Fibroblast of pulmonary artery (primary cell): Measurements from ENCODE around the gene NTRK1.
A peak's percentile ranks its signal among the peaks of the same experiment; 100 is the strongest.

ENCODE experiments used
- DNase-seq: peaks from one replicate; pipeline ENCODE4 v3.0.0-alpha.2; 2010; ENCODE audit warnings: low read depth
- H3K4me3 ChIP-seq: replicated peaks from 2 replicates; pipeline ENCODE4 v1.5.1; 2011; ENCODE audit warnings: low read depth, mild to moderate bottlenecking, control low read depth, low read length, moderate library complexity
- CTCF ChIP-seq: IDR thresholded peaks from 2 replicates; pipeline ENCODE4 v1.5.1; 2011; ENCODE audit warnings: mild to moderate bottlenecking, control low read depth, low read length, inconsistent platforms; ENCODE audit errors: missing control alignments

NTRK1 gene

DNA sequence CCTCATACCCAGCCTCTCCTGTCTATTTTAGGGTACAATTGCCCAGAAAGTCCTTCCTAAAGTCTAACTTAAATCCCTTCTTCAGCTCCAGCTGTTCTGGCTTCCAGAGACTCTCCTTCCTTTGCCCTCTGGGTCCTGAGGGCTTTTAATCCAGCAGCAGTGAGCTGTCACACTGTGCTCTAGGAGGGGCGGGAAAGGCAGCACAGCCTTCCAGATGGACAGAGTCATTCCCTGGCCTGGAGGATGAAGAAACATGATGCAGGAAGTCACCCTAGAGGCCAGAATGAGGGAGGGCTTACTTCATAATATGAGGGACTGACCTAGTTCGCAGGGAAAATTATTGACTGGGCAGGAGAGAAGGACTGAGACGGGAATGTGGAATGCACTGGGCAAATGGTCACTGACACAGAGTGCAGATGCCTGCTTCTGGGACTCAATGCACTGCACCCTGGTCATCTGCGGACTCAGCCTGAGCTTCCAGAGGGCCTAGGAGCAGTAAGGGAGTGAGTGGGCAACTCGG is 45.3 kb upstream of the NTRK1 start:
- no peak overlapping the region for H3K4me3 ChIP-seq
- TF ChIP-seq CTCF: no peak
- DNase-seq: peak; percentile 83

DNA sequence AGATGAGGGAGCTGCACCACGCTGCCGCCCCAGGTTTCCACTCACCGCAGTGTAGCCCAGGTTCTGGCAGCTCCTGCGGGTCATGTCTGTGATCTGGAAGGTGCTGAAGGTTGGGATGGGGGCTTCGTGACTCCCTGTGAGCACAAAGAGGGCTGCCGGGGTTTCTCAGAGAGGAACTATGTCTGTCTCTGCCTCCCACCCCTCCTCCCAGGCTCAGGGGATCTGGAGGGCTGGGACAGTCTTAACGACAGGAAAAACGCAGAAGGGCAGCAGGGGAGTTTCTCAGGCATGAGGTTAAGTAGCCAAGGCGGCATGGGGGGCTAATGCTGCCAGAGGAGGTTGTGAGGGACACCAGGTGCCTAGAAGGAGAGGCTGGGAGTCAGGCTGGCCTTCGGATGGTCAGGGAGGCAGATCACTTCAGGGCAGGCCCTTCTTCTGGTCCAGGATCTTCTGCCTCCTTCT is 44.7 kb upstream of the NTRK1 start:
- DNase-seq: no peak
- no peak overlapping the region for H3K4me3 ChIP-seq
- no peak for TF ChIP-seq CTCF

GRCh38 chr1:156816561-156817328 is 43.9 kb upstream of the NTRK1 start, which contains the start of gene SH2D2A:
Gene SH2D2A (minus strand): TSS chr1:156816848. CDS start chr1:156816708, 140 bp downstream.
- DNase-seq: peak; percentile 66
- H3K4me3 ChIP-seq: no peak within 1 kb of the TSS
- TF ChIP-seq CTCF: no peak

- TF ChIP-seq CTCF: no peak
- no peak overlapping the region for H3K4me3 ChIP-seq
- DNase-seq: peak; percentile 36
These were observed 38.9 kb upstream of the NTRK1 start for GRCh38 chr1:156821801-156822200.

DNA sequence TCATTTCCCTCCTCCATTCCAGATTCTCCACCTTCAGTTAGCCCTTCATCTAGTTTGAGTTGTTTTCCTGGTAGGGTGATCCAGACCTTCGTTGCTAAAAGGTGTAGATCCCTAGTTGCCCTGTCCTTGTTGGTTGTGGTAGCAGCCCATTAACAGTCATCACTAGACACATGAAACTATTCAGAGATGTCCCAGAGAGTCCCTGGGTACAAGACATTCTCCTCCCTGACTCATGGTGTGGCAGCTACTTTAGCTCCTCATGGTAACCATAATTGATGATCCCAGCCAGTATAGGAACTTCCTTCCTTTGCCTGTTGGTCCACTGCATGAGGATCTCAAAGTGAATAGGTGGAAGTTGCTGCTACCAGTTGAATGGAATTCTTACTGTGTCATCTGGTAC is 38.0 kb upstream of the NTRK1 start:
- H3K4me3 ChIP-seq: no peak overlapping the region
- TF ChIP-seq CTCF: no peak
- DNase-seq: no peak

DNA sequence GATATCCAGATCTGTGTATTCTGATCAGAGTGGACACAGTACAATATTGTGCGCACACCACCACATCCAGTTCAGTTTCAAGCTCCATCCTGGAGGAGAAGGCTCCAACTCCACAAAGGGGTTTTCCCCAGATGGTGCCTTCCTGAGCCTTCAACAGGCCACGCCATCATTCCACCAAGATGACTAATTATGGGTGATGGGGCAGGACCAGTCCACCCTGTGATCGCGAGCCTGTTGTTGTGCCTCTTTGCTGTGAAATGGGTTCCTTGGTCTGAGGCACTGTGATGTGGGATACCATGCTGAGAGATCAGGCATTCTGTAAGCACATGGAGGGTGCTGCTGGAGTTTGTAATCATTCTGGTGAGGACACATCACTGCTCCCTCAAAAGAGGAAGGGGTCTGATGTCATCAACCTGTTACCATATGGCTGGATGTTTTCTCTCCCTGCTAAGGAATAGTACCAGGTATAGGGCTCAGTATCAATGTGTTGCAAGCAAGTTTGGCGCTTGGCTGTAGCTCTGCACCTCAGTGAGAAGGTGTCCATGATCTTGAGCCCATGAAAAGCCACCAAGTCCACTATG is 37.4 kb upstream of the NTRK1 start:
- DNase-seq: no peak

More for the DNA sequence above, 37.4 kb upstream of the NTRK1 start:
- TF ChIP-seq CTCF: no peak
- no peak overlapping the region for H3K4me3 ChIP-seq
